ENCODE data around the gene WEE2.
"Not testable (repeated sequence)": the region's sequence is repeated elsewhere in the genome, so short reads cannot be mapped to it uniquely, and the experiment has no call there.

The WEE2 gene

GRCh38 chr7:141737836-141738591 lies 29.9 kb downstream of the WEE2 start, which contains the start of gene SSBP1:
Gene SSBP1 (plus strand): TSS chr7:141738358. CDS start chr7:141739167, 809 bp downstream.
- TF ChIP-seq, protein P1, sequence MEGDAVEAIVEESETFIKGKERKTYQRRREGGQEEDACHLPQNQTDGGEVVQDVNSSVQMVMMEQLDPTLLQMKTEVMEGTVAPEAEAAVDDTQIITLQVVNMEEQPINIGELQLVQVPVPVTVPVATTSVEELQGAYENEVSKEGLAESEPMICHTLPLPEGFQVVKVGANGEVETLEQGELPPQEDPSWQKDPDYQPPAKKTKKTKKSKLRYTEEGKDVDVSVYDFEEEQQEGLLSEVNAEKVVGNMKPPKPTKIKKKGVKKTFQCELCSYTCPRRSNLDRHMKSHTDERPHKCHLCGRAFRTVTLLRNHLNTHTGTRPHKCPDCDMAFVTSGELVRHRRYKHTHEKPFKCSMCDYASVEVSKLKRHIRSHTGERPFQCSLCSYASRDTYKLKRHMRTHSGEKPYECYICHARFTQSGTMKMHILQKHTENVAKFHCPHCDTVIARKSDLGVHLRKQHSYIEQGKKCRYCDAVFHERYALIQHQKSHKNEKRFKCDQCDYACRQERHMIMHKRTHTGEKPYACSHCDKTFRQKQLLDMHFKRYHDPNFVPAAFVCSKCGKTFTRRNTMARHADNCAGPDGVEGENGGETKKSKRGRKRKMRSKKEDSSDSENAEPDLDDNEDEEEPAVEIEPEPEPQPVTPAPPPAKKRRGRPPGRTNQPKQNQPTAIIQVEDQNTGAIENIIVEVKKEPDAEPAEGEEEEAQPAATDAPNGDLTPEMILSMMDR (conservative IDR thresholded peaks at IDR 0.05): peak; percentile 98
- peak within 1 kb of the TSS; percentile 89 for H3K27ac ChIP-seq

DNA sequence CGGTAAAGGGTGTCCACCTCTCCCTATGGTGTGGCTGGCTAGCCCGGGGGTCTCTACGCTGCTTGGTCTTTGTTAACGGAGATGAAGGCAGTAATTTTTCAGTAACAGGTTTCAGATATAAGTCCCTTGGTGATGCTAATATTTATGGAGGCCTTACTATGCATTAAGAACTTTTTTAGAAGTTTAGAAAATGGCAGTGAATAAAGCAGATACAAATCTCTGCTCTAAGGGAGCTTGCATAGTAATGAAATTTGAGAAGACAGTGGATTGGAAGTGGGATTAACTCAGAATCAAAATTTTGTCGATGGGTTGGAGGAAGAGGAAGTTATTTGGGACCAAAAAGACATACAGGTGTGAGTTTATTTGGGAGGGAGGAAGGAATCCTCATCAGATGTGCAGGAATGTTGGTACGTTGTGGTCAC lies 30.4 kb downstream of the WEE2 start:
- TF ChIP-seq, protein P1 (conservative IDR thresholded peaks at IDR 0.05): no peak
- peak overlapping the region; percentile 89 for H3K27ac ChIP-seq

GRCh38 chr7:141739250-141739649 lies 31.1 kb downstream of the WEE2 start:
- TF ChIP-seq, protein P1 (conservative IDR thresholded peaks at IDR 0.05): no peak
- peak overlapping the region; percentile 89 for H3K27ac ChIP-seq

DNA sequence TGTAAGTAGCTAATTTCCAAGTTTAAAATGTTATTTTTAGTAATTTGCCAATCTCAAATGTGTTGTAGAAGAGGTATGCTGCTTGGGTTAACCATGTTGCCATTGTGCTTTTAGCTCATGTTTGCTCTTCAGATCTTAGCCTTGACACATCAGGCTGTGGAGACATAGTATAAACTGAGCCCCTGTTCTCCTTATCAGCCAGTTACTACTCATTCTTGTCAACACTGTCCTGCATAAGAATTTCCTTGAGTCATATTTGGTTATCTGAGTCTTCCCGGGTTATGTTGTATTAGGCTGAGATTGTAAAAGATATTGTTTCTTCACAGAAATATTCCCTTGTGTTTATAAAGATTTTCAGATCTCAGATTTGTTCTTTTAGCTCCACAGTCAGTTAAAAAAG lies 34.1 kb downstream of the WEE2 start:
- TF ChIP-seq, protein P1 (conservative IDR thresholded peaks at IDR 0.05): no peak
- H3K27ac ChIP-seq: no peak overlapping the region

GRCh38 chr7:141744131-141744530 lies 36.0 kb downstream of the WEE2 start:
- no peak overlapping the region for H3K27ac ChIP-seq
- TF ChIP-seq, protein P1 (conservative IDR thresholded peaks at IDR 0.05): no peak

GRCh38 chr7:141748396-141748795 lies 40.2 kb downstream of the WEE2 start:
- H3K27ac ChIP-seq: no peak overlapping the region
- TF ChIP-seq, protein P1 (conservative IDR thresholded peaks at IDR 0.05): no peak

- not testable (repeated sequence) for H3K27ac ChIP-seq
Observed at GRCh38 chr7:141751904-141752303, 43.8 kb downstream of the WEE2 start.

DNA sequence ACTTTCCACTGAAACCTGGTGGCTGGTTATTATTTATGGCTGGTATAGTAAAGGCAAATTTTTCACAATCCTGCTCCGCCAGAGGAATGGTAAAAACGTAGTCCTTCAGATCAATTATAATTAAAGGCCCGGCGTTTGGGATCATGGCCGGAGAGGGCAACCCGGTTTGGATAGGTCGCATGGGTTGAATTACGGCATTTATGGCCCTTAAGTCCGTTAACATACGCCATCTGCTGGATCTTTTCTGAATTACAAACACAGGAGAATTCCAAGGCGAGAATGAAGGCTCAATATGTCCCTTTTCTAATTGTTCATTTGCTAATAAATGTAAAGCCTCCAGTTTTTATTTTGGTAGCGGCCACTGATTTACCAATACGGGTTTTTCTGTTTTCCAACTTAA lies 44.5 kb downstream of the WEE2 start:
- H3K27ac ChIP-seq: no peak overlapping the region
- TF ChIP-seq, protein P1 (conservative IDR thresholded peaks at IDR 0.05): peak; percentile 50

All from VCaP (cell line).